Effector CD4-positive, alpha-beta T cell (primary cell): ENCODE results near the gene WDFY1.
"Not testable (repeated sequence)": the region's sequence is repeated elsewhere in the genome, so short reads cannot be mapped to it uniquely, and the experiment has no call there.

Experiments
- DNase-seq: peaks from one replicate; pipeline ENCODE4 v3.0.0-alpha.2; 2020

The WDFY1 gene

GRCh38 chr2:223889229-223889628, 55.9 kb downstream of the WDFY1 start:
- no peak for DNase-seq

- DNase-seq = no peak
These were observed 56.9 kb downstream of the WDFY1 start for GRCh38 chr2:223888251-223888650.

GRCh38 chr2:223887127-223887526, 58.0 kb downstream of the WDFY1 start:
- DNase-seq = no peak

- no peak for DNase-seq
These were observed 58.4 kb downstream of the WDFY1 start for GRCh38 chr2:223886726-223887125.

GRCh38 chr2:223884399-223884798, 60.7 kb downstream of the WDFY1 start:
- DNase-seq = no peak

- no peak for DNase-seq
These were observed 62.4 kb downstream of the WDFY1 start for GRCh38 chr2:223882715-223883114.

- no peak for DNase-seq
These were observed 64.3 kb downstream of the WDFY1 start for GRCh38 chr2:223880796-223881195.

- no peak for DNase-seq
These were observed 67.3 kb downstream of the WDFY1 start for GRCh38 chr2:223877721-223878410.

- DNase-seq = no peak
These were observed 71.5 kb downstream of the WDFY1 start for GRCh38 chr2:223873672-223874071.

GRCh38 chr2:223872772-223873171, 72.4 kb downstream of the WDFY1 start:
- DNase-seq = not testable (repeated sequence)

GRCh38 chr2:223871661-223872060, 73.5 kb downstream of the WDFY1 start:
- DNase-seq = not testable (repeated sequence)

GRCh38 chr2:223870840-223871611, 74.1 kb downstream of the WDFY1 start:
- no peak for DNase-seq

GRCh38 chr2:223868005-223868404, 77.1 kb downstream of the WDFY1 start:
- DNase-seq = no peak

GRCh38 chr2:223865907-223866508, 79.1 kb downstream of the WDFY1 start:
- no peak for DNase-seq

GRCh38 chr2:223865124-223865523, 80.0 kb downstream of the WDFY1 start:
- DNase-seq = no peak

GRCh38 chr2:223863491-223863890, 81.6 kb downstream of the WDFY1 start:
- no peak for DNase-seq

- DNase-seq = no peak
These were observed 84.1 kb downstream of the WDFY1 start for GRCh38 chr2:223860809-223861738.

- no peak for DNase-seq
These were observed 86.1 kb downstream of the WDFY1 start for GRCh38 chr2:223859070-223859469.

GRCh38 chr2:223856584-223856983, 88.6 kb downstream of the WDFY1 start:
- DNase-seq = no peak

GRCh38 chr2:223856021-223856420, 89.1 kb downstream of the WDFY1 start:
- DNase-seq = no peak

GRCh38 chr2:223855426-223855825, 89.7 kb downstream of the WDFY1 start:
- no peak for DNase-seq

GRCh38 chr2:223854741-223855140, 90.4 kb downstream of the WDFY1 start:
- DNase-seq = no peak

- no peak for DNase-seq
These were observed 91.7 kb downstream of the WDFY1 start for GRCh38 chr2:223853425-223853837.
